ENCODE results near the gene DGLUCY. TPM values are rescaled to one million over a fixed set of nuclear protein-coding genes. Genes with fewer than 3 reads are reported as not detected.

The DGLUCY gene
- total and polyA plus RNA-seq, 2 of the 13 experiments (the other 11 are each of a cell fraction or from before 2014, with no cell fraction given): 14.8 to 36.3 TPM

DNA sequence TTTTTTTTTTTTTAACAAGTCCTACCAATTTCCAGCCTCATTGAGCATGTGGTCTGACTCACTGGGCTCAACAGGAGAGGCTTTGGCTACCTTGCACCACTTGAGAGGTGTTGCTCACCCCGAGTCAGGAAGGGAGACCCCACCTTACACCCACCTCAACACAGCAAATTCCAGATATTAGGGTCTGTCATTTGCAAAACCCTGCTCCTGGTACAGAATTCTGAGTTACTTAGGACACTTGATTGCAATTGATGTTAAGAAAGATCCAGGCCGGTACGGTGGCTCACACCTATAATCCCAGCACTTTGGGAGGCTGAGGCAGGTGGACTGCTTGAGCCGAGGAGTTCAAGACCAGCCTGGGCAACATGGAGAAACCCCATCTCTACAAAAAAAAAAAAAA, 14.1 kb downstream of the DGLUCY start (continued):
- TF ChIP-seq SETDB1 (CRISPR knock-in tag; IDR thresholded peaks at IDR 0.05; ENCODE audit: borderline replicate concordance): no peak
- TF ChIP-seq ZNF510 (CRISPR knock-in tag; IDR thresholded peaks at IDR 0.05; ENCODE audit: low read depth): no peak
- TF ChIP-seq, protein P1, sequence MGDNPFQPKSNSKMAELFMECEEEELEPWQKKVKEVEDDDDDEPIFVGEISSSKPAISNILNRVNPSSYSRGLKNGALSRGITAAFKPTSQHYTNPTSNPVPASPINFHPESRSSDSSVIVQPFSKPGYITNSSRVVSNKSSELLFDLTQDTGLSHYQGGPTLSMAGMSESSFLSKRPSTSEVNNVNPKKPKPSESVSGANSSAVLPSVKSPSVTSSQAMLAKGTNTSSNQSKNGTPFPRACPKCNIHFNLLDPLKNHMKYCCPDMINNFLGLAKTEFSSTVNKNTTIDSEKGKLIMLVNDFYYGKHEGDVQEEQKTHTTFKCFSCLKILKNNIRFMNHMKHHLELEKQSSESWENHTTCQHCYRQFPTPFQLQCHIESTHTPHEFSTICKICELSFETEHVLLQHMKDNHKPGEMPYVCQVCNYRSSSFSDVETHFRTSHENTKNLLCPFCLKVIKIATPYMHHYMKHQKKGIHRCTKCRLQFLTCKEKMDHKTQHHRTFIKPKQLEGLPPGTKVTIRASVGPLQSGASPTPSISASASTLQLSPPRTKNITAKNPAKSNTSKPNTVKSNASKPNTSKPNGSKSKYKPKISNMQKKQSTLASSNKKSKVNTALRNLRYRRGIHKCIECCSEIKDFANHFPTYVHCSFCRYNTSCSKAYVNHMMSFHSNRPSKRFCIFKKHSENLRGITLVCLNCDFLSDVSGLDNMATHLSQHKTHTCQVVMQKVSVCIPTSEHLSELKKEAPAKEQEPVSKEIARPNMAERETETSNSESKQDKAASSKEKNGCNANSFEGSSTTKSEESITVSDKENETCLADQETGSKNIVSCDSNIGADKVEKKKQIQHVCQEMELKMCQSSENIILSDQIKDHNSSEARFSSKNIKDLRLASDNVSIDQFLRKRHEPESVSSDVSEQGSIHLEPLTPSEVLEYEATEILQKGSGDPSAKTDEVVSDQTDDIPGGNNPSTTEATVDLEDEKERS (CRISPR knock-in tag; IDR thresholded peaks at IDR 0.05): no peak
- no peak for TF ChIP-seq PHF20 (CRISPR knock-in tag; IDR thresholded peaks at IDR 0.05)
- TF ChIP-seq, protein P2, sequence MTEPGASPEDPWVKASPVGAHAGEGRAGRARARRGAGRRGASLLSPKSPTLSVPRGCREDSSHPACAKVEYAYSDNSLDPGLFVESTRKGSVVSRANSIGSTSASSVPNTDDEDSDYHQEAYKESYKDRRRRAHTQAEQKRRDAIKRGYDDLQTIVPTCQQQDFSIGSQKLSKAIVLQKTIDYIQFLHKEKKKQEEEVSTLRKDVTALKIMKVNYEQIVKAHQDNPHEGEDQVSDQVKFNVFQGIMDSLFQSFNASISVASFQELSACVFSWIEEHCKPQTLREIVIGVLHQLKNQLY (CRISPR knock-in tag; IDR thresholded peaks at IDR 0.05): no peak
- no peak for TF ChIP-seq ZNF432 (CRISPR knock-in tag; IDR thresholded peaks at IDR 0.05; ENCODE audit: borderline replicate concordance)

DNA sequence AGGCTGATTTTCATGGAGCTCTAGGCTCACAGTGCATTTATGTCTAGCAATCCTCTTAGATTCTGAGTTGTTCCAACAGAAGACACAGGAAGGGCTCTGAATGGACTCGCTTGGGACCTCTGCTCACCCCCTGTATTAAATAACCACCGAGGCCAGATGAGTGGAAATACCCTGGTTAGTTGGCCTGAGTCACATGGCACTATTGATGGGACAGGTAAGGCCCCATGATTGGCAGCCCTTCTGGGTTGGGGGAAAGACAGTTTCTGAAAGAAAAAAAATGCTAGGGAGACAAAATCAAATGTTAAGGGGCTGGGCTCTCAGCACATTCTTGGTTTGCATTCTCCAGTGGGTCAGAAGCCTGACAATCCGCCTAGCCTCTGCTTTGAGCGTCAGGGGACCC, 14.8 kb downstream of the DGLUCY start:
- H3K4me1 ChIP-seq (ENCODE audit: insufficient read depth, low read length): peaks cover 26% of the 10 kb centered on the region
- ChIA-PET POLR2A (no interaction called here), CTCF (ENCODE audit: low intra/inter-chr PET ratio, low total read pairs) (no interaction called here)
- no peak overlapping the region for H3K27ac ChIP-seq (ENCODE audit: extremely low read length, insufficient read depth, low read length)
- BruUV-seq (replicated peaks): no TSS peak
- in situ Hi-C loops (cut with HindIII; ENCODE audit: extremely low pct_ligation_motif_present, low pct_unique_long_range_greater_than_20kb) (no loop called here), intact Hi-C loops (cut with micrococcal nuclease; ENCODE audit: unreplicated experiment) (no loop called here)
- no peaks in the 10 kb centered on the region for H3K9me3 ChIP-seq (ENCODE audit: low read length)
- no peaks in the 10 kb centered on the region for H4K20me1 ChIP-seq (ENCODE audit: insufficient read depth, low read length)
- H3K79me2 ChIP-seq (ENCODE audit: insufficient read depth, low read length): no peaks in the 10 kb centered on the region
- no peak for FAIRE-seq
- no peak overlapping the region for H3K4me2 ChIP-seq (ENCODE audit: low read depth, low read length)
- H3K27me3 ChIP-seq (ENCODE audit: control insufficient read depth in 1 of 2, insufficient read depth in 2 of 2, low read length in 2 of 2): no peaks in the 10 kb centered on the region
- WGBS (ENCODE audit: low lambda C conversion rate): 97% methylated on average over 4 of the region's 4 CpGs
- TF ChIP-seq, protein P3, sequence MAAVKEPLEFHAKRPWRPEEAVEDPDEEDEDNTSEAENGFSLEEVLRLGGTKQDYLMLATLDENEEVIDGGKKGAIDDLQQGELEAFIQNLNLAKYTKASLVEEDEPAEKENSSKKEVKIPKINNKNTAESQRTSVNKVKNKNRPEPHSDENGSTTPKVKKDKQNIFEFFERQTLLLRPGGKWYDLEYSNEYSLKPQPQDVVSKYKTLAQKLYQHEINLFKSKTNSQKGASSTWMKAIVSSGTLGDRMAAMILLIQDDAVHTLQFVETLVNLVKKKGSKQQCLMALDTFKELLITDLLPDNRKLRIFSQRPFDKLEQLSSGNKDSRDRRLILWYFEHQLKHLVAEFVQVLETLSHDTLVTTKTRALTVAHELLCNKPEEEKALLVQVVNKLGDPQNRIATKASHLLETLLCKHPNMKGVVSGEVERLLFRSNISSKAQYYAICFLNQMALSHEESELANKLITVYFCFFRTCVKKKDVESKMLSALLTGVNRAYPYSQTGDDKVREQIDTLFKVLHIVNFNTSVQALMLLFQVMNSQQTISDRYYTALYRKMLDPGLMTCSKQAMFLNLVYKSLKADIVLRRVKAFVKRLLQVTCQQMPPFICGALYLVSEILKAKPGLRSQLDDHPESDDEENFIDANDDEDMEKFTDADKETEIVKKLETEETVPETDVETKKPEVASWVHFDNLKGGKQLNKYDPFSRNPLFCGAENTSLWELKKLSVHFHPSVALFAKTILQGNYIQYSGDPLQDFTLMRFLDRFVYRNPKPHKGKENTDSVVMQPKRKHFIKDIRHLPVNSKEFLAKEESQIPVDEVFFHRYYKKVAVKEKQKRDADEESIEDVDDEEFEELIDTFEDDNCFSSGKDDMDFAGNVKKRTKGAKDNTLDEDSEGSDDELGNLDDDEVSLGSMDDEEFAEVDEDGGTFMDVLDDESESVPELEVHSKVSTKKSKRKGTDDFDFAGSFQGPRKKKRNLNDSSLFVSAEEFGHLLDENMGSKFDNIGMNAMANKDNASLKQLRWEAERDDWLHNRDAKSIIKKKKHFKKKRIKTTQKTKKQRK (IDR thresholded peaks at IDR 0.05; ENCODE audit: low read length): no peak
- TF ChIP-seq GABPB1 (CRISPR knock-in tag; IDR thresholded peaks at IDR 0.05) (no peak), KAT8 (CRISPR knock-in tag; IDR thresholded peaks at IDR 0.05) (no peak), CAMTA2 (CRISPR knock-in tag; IDR thresholded peaks at IDR 0.05; ENCODE audit: borderline replicate concordance) (no peak), ZNF720 (CRISPR knock-in tag; IDR thresholded peaks at IDR 0.05) (no peak), FOSL2 (CRISPR knock-in tag; IDR thresholded peaks at IDR 0.05) (no peak), ZNF207 (IDR thresholded peaks at IDR 0.05; ENCODE audit: borderline replicate concordance) (no peak), ATAD3A (CRISPR knock-in tag; IDR thresholded peaks at IDR 0.05) (no peak), CENPT (CRISPR knock-in tag; IDR thresholded peaks at IDR 0.05; ENCODE audit: low read depth) (no peak)
- TF ChIP-seq, protein P4, sequence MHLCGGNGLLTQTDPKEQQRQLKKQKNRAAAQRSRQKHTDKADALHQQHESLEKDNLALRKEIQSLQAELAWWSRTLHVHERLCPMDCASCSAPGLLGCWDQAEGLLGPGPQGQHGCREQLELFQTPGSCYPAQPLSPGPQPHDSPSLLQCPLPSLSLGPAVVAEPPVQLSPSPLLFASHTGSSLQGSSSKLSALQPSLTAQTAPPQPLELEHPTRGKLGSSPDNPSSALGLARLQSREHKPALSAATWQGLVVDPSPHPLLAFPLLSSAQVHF (CRISPR knock-in tag; IDR thresholded peaks at IDR 0.05): no peak
- H3K36me3 ChIP-seq (replicated peaks in 1 of 2; ENCODE audit: control insufficient read depth in 1 of 2, insufficient read depth in 2 of 2, low read length in 2 of 2): peaks cover 2 to 16% of the 10 kb centered on the region in 2 experiments; a peak in 3 of 5 replicates
- no peak overlapping the region for H3K4me3 ChIP-seq (replicated peaks in 1 of 3; ENCODE audit: insufficient read depth in 1 of 3, low read depth in 2 of 3, low read length in 3 of 3)
- ATAC-seq: no peak
- no peak overlapping the region for H2AFZ ChIP-seq (ENCODE audit: low read length)
- H3K9ac ChIP-seq (ENCODE audit: insufficient read depth, low read depth, low read length): no peak overlapping the region
- DNase-seq (ENCODE audit: low spot score): no peak

Measured in HepG2 (cell line).